HG02884 (cell line): ENCODE results near the gene PRG3.
"Not testable (repeated sequence)": the region's sequence is repeated elsewhere in the genome, so short reads cannot be mapped to it uniquely, and the experiment has no call there.

Experiments
- ATAC-seq: cut with Tn5 transposase; IDR thresholded peaks from one replicate; pipeline ENCODE4 v1.9.1; 2021; ENCODE audit warnings: mild to moderate bottlenecking, moderate library complexity; ENCODE audit not compliant: unreplicated experiment

PRG3 gene

GRCh38 chr11:57341250-57341808 is 39.6 kb downstream of the PRG3 start:
- no peak for ATAC-seq

- no peak for ATAC-seq
Measured at GRCh38 chr11:57340039-57340615, 40.8 kb downstream of the PRG3 start.

- no peak for ATAC-seq
Measured at GRCh38 chr11:57339328-57339727, 41.6 kb downstream of the PRG3 start.

DNA sequence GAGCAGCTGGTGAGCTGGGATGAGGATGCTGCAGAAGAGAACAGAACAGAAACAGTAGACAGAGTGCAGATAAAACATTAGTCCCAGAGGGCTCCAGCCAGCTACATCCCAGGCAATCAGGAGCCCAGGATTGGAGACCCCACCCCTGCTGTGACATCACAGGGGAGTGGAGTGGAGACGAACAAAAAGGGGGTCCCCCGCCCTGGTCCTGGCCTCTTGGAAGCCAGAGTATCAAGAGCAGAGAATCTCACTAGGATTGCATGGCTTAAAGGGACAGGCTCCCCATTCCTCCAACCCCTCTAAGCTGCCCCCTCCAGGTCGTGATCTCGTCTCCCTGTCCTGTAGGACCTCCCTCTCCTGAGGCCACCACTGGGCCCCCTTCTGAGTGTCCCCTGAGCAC is 42.8 kb downstream of the PRG3 start, which contains the start of gene P2RX3:
Gene P2RX3, plus strand, starts transcription at position 211 of the 400 bp plus-strand sequence. CDS start 199 bp downstream, outside the sequence.
- ATAC-seq, result no peak

GRCh38 chr11:57336856-57337255 is 44.1 kb downstream of the PRG3 start:
- ATAC-seq, result not testable (repeated sequence)

GRCh38 chr11:57336111-57336666 is 44.8 kb downstream of the PRG3 start:
- no peak for ATAC-seq

DNA sequence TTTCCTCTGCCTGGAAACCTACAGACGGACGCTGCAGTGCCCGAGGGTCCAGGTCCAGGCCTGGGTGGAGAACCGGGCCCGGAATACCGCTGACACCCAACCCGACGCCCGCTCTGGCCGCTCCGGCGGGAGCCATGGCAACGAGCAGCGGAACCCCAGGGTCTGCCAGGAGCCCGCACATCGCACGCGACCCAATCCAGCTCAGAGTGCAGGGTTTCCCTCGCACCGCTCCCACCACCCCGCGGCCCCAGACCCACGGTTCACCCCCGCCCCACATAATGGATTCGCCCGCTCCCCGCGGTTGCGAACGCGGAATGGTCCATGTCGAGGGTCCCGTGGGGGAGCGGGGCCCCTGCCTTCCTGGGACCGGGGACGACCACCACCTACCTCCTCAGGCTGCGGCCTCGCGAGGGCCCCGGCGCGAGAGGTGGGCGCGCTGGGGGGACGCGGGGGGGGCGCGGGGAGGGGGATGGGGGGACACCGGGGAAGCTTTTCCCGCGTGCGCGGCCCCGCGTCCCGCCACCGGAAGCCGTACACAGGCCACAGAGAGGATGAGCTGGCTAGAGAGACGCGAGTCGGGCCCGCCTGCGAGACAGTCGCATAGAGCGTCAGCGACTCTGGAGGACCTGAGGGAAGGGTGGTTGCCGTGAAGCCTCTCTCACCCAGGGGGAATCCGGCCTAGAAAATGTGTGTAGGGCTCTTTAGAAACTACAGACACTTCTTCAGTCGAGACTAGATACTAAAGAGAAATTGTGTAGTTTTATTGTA is 45.4 kb downstream of the PRG3 start, which contains the start of gene SSRP1:
Gene SSRP1, minus strand, starts transcription at position 550 of the 768 bp plus-strand sequence. CDS start 771 bp downstream, outside the sequence.
- peak; percentile 99 for ATAC-seq

GRCh38 chr11:57335023-57335342 is 46.0 kb downstream of the PRG3 start:
- no peak for ATAC-seq

GRCh38 chr11:57332694-57333440 is 48.1 kb downstream of the PRG3 start:
- ATAC-seq, result no peak

- no peak for ATAC-seq
Measured at GRCh38 chr11:57331720-57332119, 49.2 kb downstream of the PRG3 start.

DNA sequence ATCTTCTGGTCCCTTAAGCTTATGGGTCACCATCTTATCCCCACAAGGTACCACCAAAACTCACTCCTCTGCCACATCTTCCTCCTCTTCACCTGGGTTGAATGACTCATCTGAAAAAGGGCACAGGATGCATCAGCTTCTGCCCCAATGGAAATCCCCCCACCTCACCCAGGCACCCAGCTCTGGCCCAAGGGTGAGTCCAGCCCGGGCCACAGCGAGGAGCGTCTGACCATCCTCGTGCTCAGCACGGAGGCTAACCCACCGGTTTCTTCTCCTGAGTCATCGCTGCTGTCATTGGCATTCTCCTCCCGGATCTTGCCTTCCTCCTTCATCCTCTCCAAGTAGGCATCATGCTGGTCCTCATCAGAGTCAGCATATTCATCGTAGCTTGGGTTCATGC is 50.9 kb downstream of the PRG3 start:
- ATAC-seq, result no peak

DNA sequence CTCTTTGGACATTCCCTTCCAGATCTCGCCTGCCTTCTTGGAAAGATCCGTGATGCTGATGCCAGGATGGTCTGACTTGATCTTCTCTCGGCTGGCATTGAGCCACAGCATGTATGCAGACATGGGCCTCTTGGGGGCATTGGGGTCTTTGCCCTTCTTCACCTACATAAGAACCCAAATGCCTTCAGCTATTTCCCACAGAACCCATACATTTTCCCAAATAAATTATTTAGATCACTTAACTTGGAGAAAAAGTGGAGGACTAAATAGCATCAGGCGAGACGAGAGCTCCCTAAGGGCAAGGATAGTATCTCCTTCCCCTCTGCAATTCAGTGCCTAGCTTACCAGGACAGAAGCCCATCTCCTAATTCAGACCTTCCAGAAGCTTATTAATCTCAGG is 53.2 kb downstream of the PRG3 start:
- ATAC-seq, result no peak
